Vagina (tissue), 2 donors: ENCODE measurements around the gene EMD. TPM values are rescaled to one million over a fixed set of nuclear protein-coding genes. Genes with fewer than 3 reads are reported as not detected.

Experiments
- DNase-seq, 2 donors: peaks; one replicate each; pipeline ENCODE4 v3.0.0-alpha.2; 2017; ENCODE audit errors: extremely low spot score in 2 of 2
- H3K27ac ChIP-seq: fragments of 200-600 bp; sonication (generic); one replicate; pipeline ENCODE4 v1.5.1; 2019
- H3K27me3 ChIP-seq: fragments of 200-600 bp; sonication (generic); one replicate; pipeline ENCODE4 v1.5.1; 2019
- H3K36me3 ChIP-seq, 2 donors: fragments of 200-600 bp; sonication (generic); one replicate each; pipeline ENCODE4 v1.5.1; 2017 to 2019
- H3K4me1 ChIP-seq: fragments of 200-600 bp; sonication (generic); one replicate; pipeline ENCODE4 v1.5.1; 2019
- H3K4me3 ChIP-seq, 2 donors: fragments of 200-600 bp; sonication (generic); 1 replicate in 1 of 2; 2 replicates in 1 of 2; pipeline ENCODE4 v1.5.1; 2016 to 2019
- H3K9me3 ChIP-seq: fragments of 200-600 bp; sonication (generic); one replicate; pipeline ENCODE4 v1.5.1; 2019
- CTCF ChIP-seq, 3 experiments: fragments of 450-650 bp in 2 of 3; fragments of 200-600 bp in 1 of 3; sonication (generic) in 1 of 3; IDR thresholded peaks; one replicate each; pipeline ENCODE4 v1.5.1; 2017 to 2019; ENCODE audit warnings: antibody characterized with exemption in 3 of 3, mild to moderate bottlenecking in 2 of 3, moderate library complexity in 2 of 3
- POLR2A ChIP-seq, 2 donors: fragments of 450-650 bp; IDR thresholded peaks; one replicate each; pipeline ENCODE4 v1.6.1; 2017; ENCODE audit warnings: antibody characterized with exemption in 2 of 2, mild to moderate bottlenecking in 2 of 2, moderate library complexity in 2 of 2
- POLR2AphosphoS5 ChIP-seq, 2 donors: sonication (generic); formaldehyde crosslinking; IDR thresholded peaks; one replicate each; pipeline ENCODE4 v1.9.0; 2017; ENCODE audit warnings: antibody characterized with exemption in 2 of 2, mild to moderate bottlenecking in 2 of 2, low read depth in 1 of 2; ENCODE audit not compliant: insufficient read depth in 1 of 2
- intact Hi-C: fragments of 100-400 bp; cut with DNase I; formaldehyde crosslinking; loops from one replicate; pipeline ENCODE4 v1.15.1; 2023
- total RNA-seq: library from RNA; depleted of rRNA; stranded (reverse); fragments of >200 nt; gene quantifications from one replicate; pipeline ENCODE4 v1.2.3, GENCODE V29; 2016

EMD gene
- total RNA-seq, 1 donor from 2014 or later, result 59.2 TPM

DNA sequence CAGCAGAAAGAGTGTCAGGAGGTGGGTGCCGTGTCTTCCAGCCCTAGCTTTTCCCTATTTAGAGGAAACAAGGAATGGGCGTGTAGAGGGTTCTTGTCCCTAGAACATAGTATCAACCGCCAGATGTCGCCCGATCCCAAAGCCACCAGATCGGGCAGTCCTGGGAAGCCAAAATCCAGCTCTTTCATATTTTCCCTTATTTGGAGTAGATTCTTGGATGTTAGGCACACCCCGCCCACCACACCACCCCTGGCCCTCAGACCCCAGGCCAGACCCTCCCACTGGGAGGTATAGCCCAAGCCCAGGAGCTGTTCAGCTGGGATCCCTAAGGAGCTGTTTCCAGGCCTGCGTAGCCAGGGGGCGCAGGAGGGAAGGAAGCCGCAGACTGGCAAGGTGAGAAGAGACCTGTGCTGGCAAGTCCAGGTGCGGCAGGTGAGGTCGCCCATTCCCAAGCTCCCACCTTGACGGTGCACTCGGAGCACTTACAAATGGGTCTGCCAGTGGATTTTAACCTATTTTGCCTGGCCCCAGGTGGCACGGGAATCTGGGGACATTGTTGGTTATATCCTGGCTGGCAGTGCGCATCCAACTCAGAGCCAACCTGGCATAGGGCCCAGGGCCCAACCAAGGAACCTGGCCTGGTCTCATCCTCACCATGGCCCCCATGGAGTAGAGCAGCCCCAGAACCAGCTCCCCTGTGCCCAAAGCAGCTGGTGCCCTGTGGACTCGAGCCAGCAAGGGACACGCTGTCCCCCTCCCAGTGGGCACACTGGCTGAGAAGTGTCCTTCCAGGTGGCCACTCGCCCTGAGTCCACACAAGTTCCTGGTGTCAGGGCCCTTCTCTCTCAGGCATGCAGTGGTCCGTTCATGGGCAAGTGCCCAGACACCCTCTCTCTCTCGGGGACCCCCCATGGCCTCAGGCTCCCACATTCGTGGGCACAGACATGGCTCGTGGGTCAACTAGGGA lies 5.5 kb upstream of the EMD start:
- Histone ChIP-seq H3K27me3 (no peaks in the 10 kb centered on the region), H3K9me3 (no peaks in the 10 kb centered on the region), H3K36me3 (no peaks in the 10 kb centered on the region), H3K4me3 (peak overlapping the region; percentile 66 to 75), H3K4me1 (peaks cover 33% of the 10 kb centered on the region), H3K27ac (peak overlapping the region; percentile 86)
- TF ChIP-seq POLR2AphosphoS5 (IDR thresholded peaks at IDR 0.05; ENCODE audit: insufficient read depth in 1 of 2, low read depth in 1 of 2), result peak; percentile 39 to 69
- TF ChIP-seq CTCF (IDR thresholded peaks at IDR 0.05), result peak in 2 of 3 experiments; percentile 35 to 49
- TF ChIP-seq POLR2A (IDR thresholded peaks at IDR 0.05), result no peak
- intact Hi-C loops, result no loop called here
- DNase-seq, result no peak

DNA sequence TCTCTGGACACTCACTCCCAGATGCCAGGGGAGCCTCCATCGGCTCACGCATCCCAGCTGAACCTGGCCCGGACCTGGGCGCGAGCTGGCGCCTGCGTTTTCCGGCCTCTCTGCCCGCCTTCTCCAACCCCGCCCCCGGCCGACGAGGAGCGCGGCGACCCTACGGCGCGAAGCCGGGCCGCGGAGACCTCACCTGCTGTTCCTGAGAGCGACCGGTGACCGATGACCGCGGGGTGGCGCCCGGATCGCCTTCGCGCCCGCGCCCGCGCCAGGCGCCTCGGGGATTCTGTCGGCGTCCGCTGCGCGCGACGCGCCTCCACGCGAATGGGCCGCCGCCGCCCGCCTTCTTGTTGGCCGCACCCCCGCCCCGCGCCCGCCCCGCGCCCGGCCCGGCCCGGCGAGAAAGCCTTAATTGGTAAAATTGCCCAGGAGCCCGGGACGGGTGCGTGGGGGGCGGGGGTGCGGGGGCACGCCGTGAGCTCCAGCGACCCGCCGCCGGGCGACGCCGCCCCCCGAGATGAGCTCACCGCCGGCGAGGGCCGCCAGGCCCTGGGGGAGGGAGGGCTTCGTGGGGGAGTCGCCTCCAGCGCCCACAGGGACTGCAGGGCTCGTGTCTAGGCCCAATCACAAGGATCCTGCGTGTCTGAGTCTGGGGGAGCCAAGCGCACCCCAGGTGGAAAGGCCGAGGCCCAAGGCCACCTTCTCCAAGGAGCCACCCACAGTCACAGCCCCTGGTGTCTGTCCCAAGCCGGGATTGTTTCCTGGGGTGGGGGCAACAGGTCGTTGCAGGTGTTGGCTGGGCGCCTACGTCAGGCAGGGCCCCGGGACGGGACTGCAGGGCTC lies 4.6 kb upstream of the EMD start, which contains the start of gene FLNA:
Gene FLNA, minus strand, starts transcription at position 322 of the 843 bp plus-strand sequence. CDS start 3,389 bp downstream, outside the sequence.
- no peaks in the 10 kb centered on the region for H3K36me3 ChIP-seq
- intact Hi-C loops, result no loop called here
- DNase-seq, result no peak
- TF ChIP-seq POLR2A (IDR thresholded peaks at IDR 0.05) (no peak), POLR2AphosphoS5 (IDR thresholded peaks at IDR 0.05; ENCODE audit: insufficient read depth in 1 of 2, low read depth in 1 of 2) (no peak), CTCF (IDR thresholded peaks at IDR 0.05) (no peak)
- H3K4me1 ChIP-seq, result peaks cover 26% of the 10 kb centered on the region
- H3K4me3 ChIP-seq, result peak within 1 kb of the TSS; percentile 66 to 75
- H3K27ac ChIP-seq, result peak within 1 kb of the TSS; percentile 86
- H3K9me3 ChIP-seq, result no peaks in the 10 kb centered on the region
- H3K27me3 ChIP-seq, result no peaks in the 10 kb centered on the region

- no peak for DNase-seq
- Histone ChIP-seq H3K36me3 (no peaks in the 10 kb centered on the region), H3K4me1 (peaks cover 29% of the 10 kb centered on the region), H3K27me3 (no peaks in the 10 kb centered on the region), H3K9me3 (no peaks in the 10 kb centered on the region), H3K27ac (peak overlapping the region; percentile 86), H3K4me3 (peak overlapping the region in 1 of 2 donors; percentile 75)
- intact Hi-C loops, result no loop called here
- TF ChIP-seq POLR2AphosphoS5 (IDR thresholded peaks at IDR 0.05; ENCODE audit: insufficient read depth in 1 of 2, low read depth in 1 of 2) (no peak), POLR2A (IDR thresholded peaks at IDR 0.05) (no peak), CTCF (IDR thresholded peaks at IDR 0.05) (no peak)
These were observed 4.0 kb upstream of the EMD start for GRCh38 chrX:154375156-154375504.

DNA sequence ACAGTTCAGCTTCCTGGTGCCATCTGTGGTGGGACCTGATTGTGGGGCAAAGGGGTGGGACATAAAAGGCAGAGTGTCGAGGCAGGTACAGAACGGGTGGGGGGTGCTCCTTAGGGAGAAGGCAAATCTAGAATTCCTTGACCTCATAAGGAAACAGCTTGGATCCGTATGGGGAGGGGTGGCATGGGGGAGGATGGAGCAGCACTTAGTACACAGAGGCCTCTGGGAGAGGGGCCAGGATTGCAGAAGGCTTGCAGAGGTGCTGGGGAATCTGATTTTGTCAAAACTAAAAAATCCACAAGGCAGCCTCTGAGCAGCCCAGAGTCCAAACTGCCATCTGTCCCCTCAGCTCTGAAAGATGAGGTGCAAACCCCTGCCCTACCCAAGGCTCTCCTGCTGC lies 2.3 kb upstream of the EMD start:
- DNase-seq, result no peak
- Histone ChIP-seq H3K36me3 (no peaks in the 10 kb centered on the region), H3K4me3 (no peak overlapping the region), H3K9me3 (no peaks in the 10 kb centered on the region), H3K27ac (peak overlapping the region; percentile 96), H3K4me1 (peaks cover 33% of the 10 kb centered on the region), H3K27me3 (no peaks in the 10 kb centered on the region)
- intact Hi-C loops, result no loop called here
- no peak for TF ChIP-seq POLR2A (IDR thresholded peaks at IDR 0.05)
- no peak for TF ChIP-seq CTCF (IDR thresholded peaks at IDR 0.05)
